GM12878 (cell line): ENCODE data around the gene FSTL4. TPM values are rescaled to one million over a fixed set of nuclear protein-coding genes. Genes with fewer than 3 reads are reported as not detected.

ENCODE experiments used
- ATAC-seq: fragments of 200-7000 bp; cut with Tn5 transposase; 3 replicates; pipeline ENCODE4 v1.9.1; 2020; ENCODE audit warnings: mild to moderate bottlenecking, moderate library complexity
- BruUV-seq: library from RNA; stranded (reverse); fragments of 400-500 nt; replicated peaks from 2 replicates; lab custom pipeline; 2021; lab: Mats Ljungman, UMichigan
- CTCF ChIA-PET: fragments of 300-600 bp; sonication (Branson Sonifier 250); formaldehyde crosslinking; extraction: SDS; loops from one replicate; lab custom pipeline; 2021; ENCODE audit warnings: inconsistent platforms; lab: Yijun Ruan, JAX
- POLR2A ChIA-PET: fragments of 350-600 bp; formaldehyde crosslinking; extraction: SDS; loops from one replicate; lab custom pipeline; 2021; ENCODE audit warnings: inconsistent platforms; lab: Charles Lee
- RAD21 ChIA-PET: fragments of 300-600 bp; sonication (Branson Sonifier 250); formaldehyde crosslinking; loops from one replicate; lab custom pipeline; 2023; ENCODE audit warnings: antibody characterized with exemption; ENCODE audit not compliant: unreplicated experiment; lab: Charles Lee
- SMC1A ChIA-PET: fragments of 300-600 bp; sonication (Branson Sonifier 250); formaldehyde crosslinking; loops from one replicate; lab custom pipeline; 2023; ENCODE audit not compliant: unreplicated experiment, uncharacterized antibody; lab: Charles Lee
- DNase-seq: peaks from one replicate; pipeline ENCODE4 v3.0.0-alpha.2; 2011; ENCODE audit warnings: low read depth, low spot score
- FAIRE-seq: peaks from 3 replicates; lab custom pipeline; 2011; peaks lifted over from hg19 to GRCh38; lab: Jason Lieb, UNC
- H2AFZ ChIP-seq: 2 replicates; pipeline ENCODE4 v1.6.0; 2011; ENCODE audit warnings: low read depth, low read length, control low read depth; ENCODE audit not compliant: control insufficient read depth
- H3K27ac ChIP-seq: 2 replicates; pipeline ENCODE4 v1.5.1; 2011; ENCODE audit warnings: control low read depth; ENCODE audit not compliant: control insufficient read depth, insufficient read depth
- H3K27me3 ChIP-seq, 2 experiments: replicated peaks in 1 of 2; 2 replicates each; pipeline versions ENCODE4 v1.6.0 to v1.6.1; 2011; ENCODE audit warnings: low read length in 1 of 2; ENCODE audit not compliant: control insufficient read depth in 2 of 2, insufficient read depth in 2 of 2
- H3K36me3 ChIP-seq, 2 experiments: 2 replicates each; pipeline ENCODE4 v1.5.1; 2011; ENCODE audit warnings: low read length in 1 of 2; ENCODE audit not compliant: control insufficient read depth in 2 of 2, insufficient read depth in 2 of 2
- H3K4me1 ChIP-seq: 2 replicates; pipeline ENCODE4 v1.6.1; 2011; ENCODE audit warnings: mild to moderate bottlenecking, low read length, moderate library complexity, mixed read lengths; ENCODE audit not compliant: control insufficient read depth, insufficient read depth
- H3K4me2 ChIP-seq: 2 replicates; pipeline ENCODE4 v1.6.0; 2011; ENCODE audit warnings: control low read depth; ENCODE audit not compliant: control insufficient read depth, insufficient read depth
- H3K4me3 ChIP-seq: fragments of 200-600 bp; sonication (generic); 2 replicates; pipeline ENCODE4 v1.5.1; 2016
- H3K79me2 ChIP-seq: 2 replicates; pipeline ENCODE4 v1.6.0; 2011; ENCODE audit warnings: low read length; ENCODE audit not compliant: control insufficient read depth, insufficient read depth
- H3K9ac ChIP-seq: 2 replicates; pipeline ENCODE4 v1.8.0; 2011; ENCODE audit warnings: low read length, control low read depth, mixed read lengths; ENCODE audit not compliant: control insufficient read depth, insufficient read depth
- H3K9me3 ChIP-seq: replicated peaks from 3 replicates; pipeline ENCODE4 v1.5.1; 2011; ENCODE audit warnings: mild to moderate bottlenecking, low read length; ENCODE audit not compliant: control insufficient read depth, insufficient read depth
- H4K20me1 ChIP-seq: 2 replicates; pipeline ENCODE4 v1.6.0; 2011; ENCODE audit not compliant: control insufficient read depth, insufficient read depth
- ASH2L ChIP-seq: fragments of 300-600, 200-600 bp; sonication (generic); IDR thresholded peaks from 2 replicates; pipeline ENCODE4 v1.6.1; 2017; ENCODE audit warnings: low read depth, mild to moderate bottlenecking, borderline replicate concordance
- BHLHE40 ChIP-seq, 2 experiments: fragments of 450-650 bp in 1 of 2; IDR thresholded peaks; 2 replicates each; pipeline ENCODE4 v1.6.1; 2011 to 2017; ENCODE audit warnings: low read depth in 2 of 2, borderline replicate concordance in 1 of 2, improper control_type of control experiment in 1 of 2, low read length in 1 of 2, mild to moderate bottlenecking in 1 of 2
- CBX5 ChIP-seq: sonication (generic); IDR thresholded peaks from 2 replicates; pipeline ENCODE4 v1.6.1; 2016; ENCODE audit warnings: low read depth, moderate library complexity, mild to moderate bottlenecking, inconsistent platforms
- EED ChIP-seq: sonication (generic); IDR thresholded peaks from 2 replicates; pipeline ENCODE4 v1.6.1; 2016; ENCODE audit warnings: antibody characterized with exemption, low read depth
- EZH2 ChIP-seq: IDR thresholded peaks from 2 replicates; pipeline ENCODE4 v1.6.1; 2012; ENCODE audit warnings: low read depth, mild to moderate bottlenecking, control low read depth, inconsistent platforms, low read length, borderline replicate concordance; ENCODE audit not compliant: control insufficient read depth
- NBN ChIP-seq: fragments of 450-650 bp; IDR thresholded peaks from 2 replicates; pipeline ENCODE4 v1.6.1; 2016
- RAD21 ChIP-seq: IDR thresholded peaks from 2 replicates; pipeline ENCODE4 v1.6.1; 2011; ENCODE audit warnings: mild to moderate bottlenecking, low read depth, low read length, moderate library complexity; ENCODE audit not compliant: insufficient read depth
- SMAD5 ChIP-seq: IDR thresholded peaks from 2 replicates; pipeline ENCODE4 v1.6.1; 2016; ENCODE audit warnings: antibody characterized with exemption, low read depth
- WGBS: methylation state at CpG from one replicate; pipeline ENCODE4 v1.1.6; 2016; ENCODE audit warnings: low lambda C conversion rate; ENCODE audit not compliant: insufficient replicate concordance, insufficient coverage; ENCODE audit errors: missing lambda C conversion rate; 5-methylcytosine and 5-hydroxymethylcytosine counted together
- in situ Hi-C: fragments of 300-500 bp; cut with MboI; formaldehyde crosslinking; loops from 9 replicates; pipeline ENCODE4 v1.14.3; 2018; ENCODE audit warnings: mixed read lengths
- intact Hi-C: fragments of 100-400 bp; cut with micrococcal nuclease; formaldehyde crosslinking; loops from one replicate; pipeline ENCODE4 v1.14.2; 2022; ENCODE audit not compliant: unreplicated experiment
- polyA plus RNA-seq, 11 experiments: library from polyadenylated mRNA; depleted of rRNA in 4 of 11; unstranded in 6 of 11; stranded (reverse) in 5 of 11; fragments of >200 nt; fragmentation: Nextera tagmentation in 4 of 11; fragmentation: Illumina TruSeq in 1 of 11; extraction: Ambion mirVana in 4 of 11; extraction: Trizol in 1 of 11; gene quantifications; 1 replicate in 1 of 11; 2 replicates in 10 of 11; pipeline versions ENCODE4 v1.2.1 to v1.2.3, GENCODE V29; 2011 to 2016; ENCODE audit warnings: inconsistent platforms in 2 of 11, missing spikeins in 2 of 11, low read depth in 1 of 11
- total RNA-seq, 4 experiments: library from RNA; depleted of rRNA in 3 of 4; stranded (reverse); fragments of >200 nt in 3 of 4; fragmentation: Illumina TruSeq in 1 of 4; extraction: Trizol in 1 of 4; gene quantifications; 2 replicates each; pipeline versions ENCODE4 v1.2.1 to v1.2.3, GENCODE V29; 2013 to 2021

FSTL4 gene
- total and polyA plus RNA-seq, 10 of the 15 experiments (the other 5 are each of a cell fraction or from before 2014, with no cell fraction given) = 0.01 to 0.79 (median 0.21) TPM; not detected in 6

GRCh38 chr5:133338504-133339355 is 273.6 kb downstream of the FSTL4 start:
- TF ChIP-seq ASH2L (no peak), EED (no peak), EZH2 (no peak), RAD21 (no peak), NBN (no peak), BHLHE40 (IDR thresholded peaks at IDR 0.05; ENCODE audit: borderline replicate concordance in 1 of 2, low read depth in 2 of 2, low read length in 1 of 2) (no peak), SMAD5 (no peak), CBX5 (no peak)
- no peaks in the 10 kb centered on the region for H3K9me3 ChIP-seq
- RAD21 ChIA-PET = no interaction called here
- no peaks in the 10 kb centered on the region for H3K36me3 ChIP-seq
- no peaks in the 10 kb centered on the region for H3K27me3 ChIP-seq
- DNase-seq = no peak
- POLR2A ChIA-PET = no interaction called here
- no peak overlapping the region for H3K27ac ChIP-seq
- SMC1A ChIA-PET = no interaction called here
- H4K20me1 ChIP-seq = no peaks in the 10 kb centered on the region
- no peak for ATAC-seq
- H3K4me1 ChIP-seq = no peaks in the 10 kb centered on the region; the same call in 1 of the 2 replicates
- no peak for FAIRE-seq
- 41% methylated on average over 15 of the region's 15 CpGs for WGBS
- intact Hi-C loops (no loop called here), in situ Hi-C loops (no loop called here)
- BruUV-seq = no TSS peak
- H3K79me2 ChIP-seq = no peaks in the 10 kb centered on the region
- no peak overlapping the region for H3K9ac ChIP-seq
- CTCF ChIA-PET = interaction anchor here (1.0 kb wide), 1 partner anchor 14 kb away, joined by 3 read pairs; no protein-coding TSS in a partner anchor
- no peak overlapping the region for H3K4me2 ChIP-seq
- no peak overlapping the region for H2AFZ ChIP-seq
- H3K4me3 ChIP-seq = no peak overlapping the region
